GM21515 (cell line): ENCODE data around the gene FAT1.

Experiments used
- ATAC-seq: cut with Tn5 transposase; IDR thresholded peaks from one replicate; pipeline ENCODE4 v1.9.1; 2021; ENCODE audit not compliant: unreplicated experiment

FAT1 gene

DNA sequence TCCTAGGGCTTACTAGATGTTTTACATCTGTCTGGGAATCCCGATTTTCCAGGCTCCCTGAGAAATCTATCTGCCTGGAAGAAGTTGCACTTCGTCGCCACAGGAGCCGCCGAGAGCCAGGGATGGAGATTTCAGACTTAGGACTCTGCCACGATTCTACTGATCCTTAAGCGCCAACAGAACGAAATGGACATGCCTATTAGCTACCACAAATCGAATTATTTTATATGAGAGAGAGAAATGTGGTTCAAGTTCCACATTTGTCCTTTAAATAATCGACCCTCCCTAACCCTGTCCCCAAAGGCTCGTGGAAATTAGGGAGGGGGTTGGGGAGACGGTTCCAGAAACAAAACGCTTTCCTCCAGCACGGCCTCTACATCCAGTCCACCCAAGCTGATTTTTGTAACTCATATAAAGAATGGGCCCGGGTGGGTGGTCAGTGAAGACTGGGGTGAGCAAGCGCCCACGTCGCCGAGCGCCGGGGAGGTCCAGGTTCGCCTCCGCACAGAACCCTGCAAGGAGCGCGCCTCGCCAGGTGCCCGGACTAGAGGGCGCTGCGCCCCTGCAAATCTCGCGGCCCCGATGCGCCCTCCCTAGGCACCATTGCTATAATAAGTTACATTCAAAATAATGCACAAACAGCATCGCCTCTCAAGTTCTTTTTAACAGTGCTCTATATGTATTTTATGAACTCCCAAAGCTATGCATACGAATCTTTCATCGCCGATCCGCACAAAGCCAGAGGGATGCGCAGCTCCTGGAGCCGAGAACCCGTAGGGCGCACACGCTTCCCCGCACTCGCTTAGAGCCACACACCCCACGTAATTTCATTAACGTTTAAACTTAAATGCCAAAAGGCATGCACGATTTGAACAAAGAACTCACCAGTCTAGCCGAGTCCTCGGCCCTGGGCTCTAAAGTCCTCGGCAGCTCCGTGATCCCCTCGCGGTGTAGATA is 2.1 kb upstream of the FAT1 start:
- ATAC-seq: no peak

DNA sequence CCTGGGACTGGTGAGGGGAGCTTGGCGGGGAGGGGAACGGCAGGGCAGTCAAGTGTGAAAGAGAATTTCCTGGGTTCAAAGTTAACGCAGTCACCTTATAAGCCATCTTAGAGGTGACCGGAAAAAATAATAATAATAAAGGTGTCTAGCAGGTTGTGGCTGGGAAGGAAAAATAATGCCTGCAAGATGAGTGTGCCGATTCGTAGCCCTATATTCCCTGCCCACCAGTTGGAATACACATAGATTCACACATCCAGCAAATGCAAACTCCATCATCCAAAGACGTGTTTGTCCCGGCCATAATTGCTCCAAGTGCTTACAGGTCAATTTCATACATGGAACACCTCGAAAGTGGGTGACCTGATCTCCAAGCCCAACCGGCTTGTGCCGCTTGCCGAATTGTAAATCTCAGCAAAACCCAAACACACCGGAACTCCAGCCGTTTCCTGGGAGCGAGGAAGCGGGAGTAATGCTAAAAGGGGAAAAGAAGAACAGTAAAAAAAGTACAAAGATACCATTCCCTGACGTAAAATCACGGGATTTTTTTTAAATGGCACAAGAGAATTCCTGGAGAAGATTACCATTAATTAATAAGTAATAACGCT is 1.3 kb upstream of the FAT1 start:
- ATAC-seq: no peak

DNA sequence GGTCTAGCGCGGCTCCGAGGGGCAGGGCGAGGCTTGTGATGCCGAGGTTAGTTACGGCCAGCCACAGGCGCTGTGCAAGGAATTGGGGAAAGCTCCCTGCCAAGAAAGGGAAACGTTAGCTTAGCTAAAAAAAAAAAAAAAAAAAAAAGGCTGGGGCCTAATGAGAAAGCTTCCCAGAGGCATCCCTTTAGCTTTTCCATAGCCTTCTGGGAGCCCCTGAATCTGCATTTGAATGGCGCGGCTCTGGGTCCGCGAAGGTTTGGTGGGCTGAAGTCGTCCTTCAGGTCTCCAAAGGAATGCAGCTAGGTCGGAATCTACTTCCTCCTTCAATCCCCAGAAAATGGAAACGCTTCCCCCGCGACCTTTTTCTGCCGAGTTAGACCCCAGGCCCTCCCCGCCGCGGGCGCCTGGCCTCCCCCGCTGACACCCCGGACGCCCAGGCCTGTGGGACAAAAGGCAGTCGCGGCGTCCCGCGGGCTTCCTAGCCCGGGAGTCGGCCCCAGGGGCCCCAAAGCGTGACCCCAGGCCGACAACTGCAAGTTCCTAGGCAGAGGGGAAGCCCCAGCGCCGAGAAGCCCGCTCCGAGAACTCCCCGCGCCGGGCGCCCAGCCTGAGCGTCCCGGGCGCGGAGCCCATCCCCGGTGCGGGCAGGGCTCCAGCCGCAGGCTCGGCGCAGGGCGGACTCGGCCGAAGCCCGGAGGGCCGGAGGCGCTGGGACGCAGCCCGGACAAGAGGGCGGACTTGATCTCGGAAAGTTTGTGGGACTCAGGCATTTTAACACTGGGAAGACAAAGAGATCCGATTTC is 605 bp upstream of the FAT1 start:
- no peak for ATAC-seq

DNA sequence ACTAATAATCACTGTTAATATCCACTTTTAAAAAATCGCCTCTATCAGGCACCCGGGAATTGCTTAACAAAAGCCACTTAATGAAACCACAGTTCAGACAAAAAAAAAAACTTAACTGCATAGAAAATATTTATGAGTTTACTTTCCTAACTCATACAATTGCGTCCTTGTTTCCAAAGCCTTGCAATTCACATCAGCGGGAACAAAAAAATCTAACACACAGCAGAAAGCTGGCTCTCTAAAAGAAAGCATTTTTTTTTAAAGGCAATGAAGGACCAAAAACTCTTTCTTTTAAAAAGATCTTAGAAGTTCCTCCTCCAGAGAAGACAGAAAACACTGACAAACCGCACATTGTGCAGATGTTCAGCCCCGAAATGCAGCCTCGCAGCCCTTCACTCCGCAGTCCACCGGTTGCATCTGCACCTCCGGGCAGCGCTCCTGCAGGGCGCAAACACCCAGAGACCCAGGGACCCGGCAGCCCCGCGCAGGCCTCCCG is 812 bp downstream of the FAT1 start:
- ATAC-seq: no peak

DNA sequence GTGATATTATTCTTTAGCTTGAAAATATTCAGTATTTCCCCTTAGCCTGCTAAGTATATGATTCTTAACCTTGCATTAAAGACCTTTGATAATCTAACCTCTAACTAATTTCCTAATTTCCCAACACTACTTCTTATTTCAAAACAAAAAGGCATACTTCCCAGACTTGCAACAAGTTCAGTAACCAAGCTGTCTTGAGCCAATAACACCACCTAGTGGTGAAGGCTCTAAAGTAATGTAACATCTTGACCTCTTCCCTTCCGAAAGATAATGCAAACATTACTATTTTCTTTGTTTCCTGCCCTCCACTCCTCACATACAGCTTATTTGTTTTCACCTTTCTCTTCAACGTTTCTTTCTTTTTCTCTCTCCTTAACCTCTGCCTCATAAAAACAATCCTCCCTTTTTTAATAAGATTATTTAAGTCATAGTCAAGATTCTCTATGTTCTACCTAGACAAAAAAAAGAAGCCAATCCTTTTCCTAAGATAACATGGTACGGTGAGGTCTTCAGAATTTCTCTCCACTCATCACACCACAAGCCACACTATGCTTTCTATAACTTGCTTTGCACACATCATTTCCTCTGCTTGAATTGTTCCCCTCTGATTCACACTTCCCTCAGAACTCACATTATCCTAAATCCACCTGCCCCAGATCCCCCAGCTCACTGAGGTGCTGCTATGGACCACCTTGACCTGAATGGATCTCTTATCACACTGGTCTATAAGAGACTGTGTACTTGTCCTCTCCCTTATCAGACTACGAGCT is 3.5 kb downstream of the FAT1 start:
- no peak for ATAC-seq

DNA sequence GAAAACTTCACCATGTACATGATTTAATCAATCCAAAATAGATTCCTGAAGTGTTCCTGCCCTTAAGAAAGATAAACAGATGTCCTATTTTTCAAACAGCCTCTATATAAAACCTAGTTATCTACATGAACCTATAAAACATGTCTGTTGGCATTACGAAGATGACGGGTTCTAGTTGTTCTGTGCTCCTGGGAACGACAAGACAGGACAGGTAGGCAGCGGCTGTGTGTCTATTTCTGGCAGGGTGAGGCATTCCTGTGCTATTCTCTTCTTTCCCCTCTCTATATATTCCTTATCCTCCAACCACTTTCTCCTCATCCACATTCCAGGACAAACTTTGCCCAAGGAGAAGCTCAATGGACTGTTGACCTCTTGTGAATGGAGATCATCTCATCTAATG is 6.1 kb downstream of the FAT1 start:
- no peak for ATAC-seq

DNA sequence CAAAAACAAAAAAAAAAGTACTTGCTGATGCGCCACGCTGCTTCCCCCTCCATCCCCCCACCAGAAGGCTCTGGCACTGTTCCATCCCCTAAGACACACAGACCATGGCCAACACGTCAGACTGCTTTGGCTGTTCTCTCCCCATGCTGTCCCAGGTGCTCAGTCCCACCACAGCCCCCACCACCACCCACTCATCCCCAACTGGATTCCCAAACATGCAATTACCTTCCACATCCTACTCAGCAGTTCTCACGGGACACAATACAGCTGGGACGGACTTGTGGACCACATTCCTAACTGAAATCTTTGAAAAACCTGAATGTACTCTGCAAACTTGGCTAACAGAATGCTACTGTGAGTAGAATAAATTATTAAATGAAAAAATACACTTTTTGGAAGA is 8.6 kb downstream of the FAT1 start:
- ATAC-seq: no peak

DNA sequence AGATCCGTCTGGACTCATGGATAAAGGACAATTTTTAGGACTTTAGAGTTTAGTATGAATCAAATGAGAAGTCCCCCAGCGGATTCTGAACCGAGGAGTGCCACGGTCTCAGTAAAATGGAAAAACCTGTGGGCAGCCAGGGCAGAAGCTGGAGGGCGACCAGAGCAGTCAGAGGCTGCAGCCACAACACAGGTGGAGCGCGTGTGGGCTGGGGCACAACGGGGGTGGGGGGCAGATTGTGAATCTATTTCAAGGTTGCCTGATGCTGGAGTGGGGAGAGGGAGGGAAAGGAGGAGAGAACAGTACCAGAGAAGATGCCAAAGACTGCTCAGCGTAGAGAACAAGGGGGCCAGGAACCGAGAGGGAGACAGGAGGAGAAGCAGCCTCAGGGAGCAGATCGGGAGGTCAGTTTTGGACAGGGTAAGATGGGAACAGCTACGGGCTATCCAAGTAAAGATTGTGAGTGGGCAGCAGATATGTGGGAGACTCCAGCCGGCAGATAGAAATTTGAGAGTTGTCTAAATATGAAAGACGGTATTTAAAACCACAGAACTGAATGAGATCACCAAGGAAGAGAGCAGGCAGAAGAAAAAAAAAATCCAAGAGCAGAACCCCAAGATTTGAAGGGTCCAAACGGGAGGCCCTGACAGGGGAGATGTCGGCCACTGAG is 9.5 kb downstream of the FAT1 start:
- ATAC-seq: no peak

DNA sequence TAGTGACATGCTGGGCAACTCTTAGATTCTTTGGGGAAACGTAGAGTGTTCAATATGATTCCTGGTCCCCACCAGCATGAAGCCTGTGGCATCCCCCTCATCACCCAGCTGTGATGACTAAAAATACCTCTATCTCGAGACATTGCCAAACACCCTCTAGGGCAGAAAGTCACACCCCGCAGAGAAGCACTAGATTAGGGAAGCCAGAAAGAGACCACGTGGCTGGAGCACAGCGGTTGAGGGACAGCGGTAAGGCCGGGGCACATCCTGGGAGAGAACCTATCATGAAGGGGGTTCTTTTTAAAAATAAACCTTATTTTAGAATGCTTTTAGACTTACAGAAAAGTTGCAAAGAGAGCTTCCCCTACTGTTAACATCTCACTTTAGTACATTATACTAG is 11.0 kb downstream of the FAT1 start:
- no peak for ATAC-seq

DNA sequence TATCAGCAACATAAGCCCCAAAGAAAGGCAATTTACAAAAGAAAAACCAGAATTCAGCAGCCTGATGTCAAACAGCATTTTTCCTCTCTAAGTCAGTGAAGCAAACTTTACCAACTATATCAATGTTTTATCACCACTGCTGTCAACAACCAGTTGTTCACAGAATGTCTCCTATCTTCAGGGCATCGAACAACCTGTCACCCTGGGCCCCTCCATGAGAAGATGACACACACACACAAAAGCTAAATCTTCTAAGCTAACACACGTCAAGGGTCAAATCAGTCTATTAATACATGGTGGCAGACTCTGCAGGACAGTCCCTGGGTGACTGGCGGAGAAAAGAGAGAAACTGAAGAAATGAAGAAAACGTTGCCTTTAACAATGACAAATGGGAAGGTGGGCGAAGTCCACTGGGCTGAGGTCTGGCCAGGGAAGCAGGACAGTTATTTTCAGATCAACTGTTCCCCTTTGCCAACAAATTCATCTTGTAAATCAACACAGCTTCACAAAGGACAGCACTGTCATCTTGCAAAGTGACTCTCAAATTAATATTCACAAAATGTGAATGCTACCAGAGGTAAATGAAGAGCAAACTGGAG is 13.0 kb downstream of the FAT1 start:
- no peak for ATAC-seq

DNA sequence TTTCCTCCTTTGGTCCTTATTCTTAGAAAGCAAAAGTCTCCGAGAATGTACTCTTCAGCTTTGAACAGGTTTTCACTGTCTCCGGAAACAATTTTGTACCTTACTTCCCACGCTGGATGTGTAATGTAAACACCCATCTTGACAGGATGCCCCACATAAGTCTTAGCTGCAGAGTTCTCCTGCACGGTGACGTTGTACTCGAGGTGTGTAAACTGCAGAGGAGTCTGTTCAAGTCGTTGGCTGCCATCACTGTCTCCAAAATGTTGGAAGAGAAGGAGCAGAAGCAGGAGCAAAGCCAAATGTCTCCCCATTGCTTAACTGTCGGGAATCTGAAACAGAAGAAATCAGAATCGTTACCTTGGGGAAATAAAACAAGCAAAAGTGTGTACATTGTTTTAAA is 14.1 kb downstream of the FAT1 start:
- ATAC-seq: no peak

DNA sequence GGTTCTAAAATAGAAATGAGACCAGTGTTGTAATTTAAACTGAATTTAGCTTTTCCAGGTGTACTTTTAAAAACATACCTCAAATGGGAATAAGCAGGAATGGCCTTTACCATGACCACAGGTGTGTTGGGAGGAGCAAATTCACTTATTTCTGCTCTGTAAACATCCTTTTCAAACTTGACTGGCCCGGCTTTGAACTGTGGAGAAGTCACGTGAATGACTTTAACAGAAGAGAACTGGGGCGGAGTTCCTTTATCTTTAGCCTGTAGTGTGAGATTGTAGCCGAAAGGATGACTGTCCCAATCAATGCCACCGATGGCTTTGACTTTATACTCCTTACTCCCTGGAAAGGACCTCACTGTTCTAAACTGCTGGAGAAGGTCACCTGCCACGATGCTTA is 15.1 kb downstream of the FAT1 start:
- no peak for ATAC-seq

DNA sequence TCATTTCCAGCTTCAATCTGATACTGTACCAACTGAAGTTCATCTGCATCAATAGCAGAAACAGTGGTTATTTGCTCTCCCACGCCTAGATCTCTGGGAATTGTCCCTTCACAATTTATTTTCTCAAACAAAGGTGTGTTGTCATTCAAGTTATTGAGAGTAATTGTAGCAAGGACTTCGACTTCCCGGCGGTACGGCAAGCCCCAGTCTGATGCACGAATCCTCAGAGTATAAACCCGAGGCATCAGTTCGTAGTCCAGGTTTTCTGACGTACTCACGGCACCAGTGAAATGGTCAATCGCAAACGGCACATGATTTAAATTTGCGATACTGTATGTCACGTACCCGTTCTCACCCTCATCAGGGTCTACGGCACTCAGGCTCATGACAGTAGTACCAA is 15.7 kb downstream of the FAT1 start:
- no peak for ATAC-seq

DNA sequence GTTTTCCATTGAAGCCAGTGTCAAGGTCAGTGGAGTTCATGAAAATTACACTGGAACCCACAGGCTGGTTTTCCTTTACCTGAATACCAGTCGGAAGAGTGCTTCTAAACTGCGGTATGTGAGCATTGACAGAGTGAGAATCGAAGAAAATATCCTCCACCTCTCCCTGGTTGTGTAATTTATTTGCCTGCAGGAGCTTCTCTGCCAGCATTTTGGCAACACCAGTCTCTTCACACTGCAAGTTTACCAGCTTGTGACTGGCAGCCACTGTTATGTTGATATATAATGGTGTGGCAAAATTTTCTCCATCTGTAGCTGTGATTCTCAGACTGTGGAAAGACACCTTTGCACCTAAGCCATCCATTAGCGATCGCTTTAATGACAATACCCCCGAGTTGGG is 16.1 kb downstream of the FAT1 start:
- ATAC-seq: no peak

DNA sequence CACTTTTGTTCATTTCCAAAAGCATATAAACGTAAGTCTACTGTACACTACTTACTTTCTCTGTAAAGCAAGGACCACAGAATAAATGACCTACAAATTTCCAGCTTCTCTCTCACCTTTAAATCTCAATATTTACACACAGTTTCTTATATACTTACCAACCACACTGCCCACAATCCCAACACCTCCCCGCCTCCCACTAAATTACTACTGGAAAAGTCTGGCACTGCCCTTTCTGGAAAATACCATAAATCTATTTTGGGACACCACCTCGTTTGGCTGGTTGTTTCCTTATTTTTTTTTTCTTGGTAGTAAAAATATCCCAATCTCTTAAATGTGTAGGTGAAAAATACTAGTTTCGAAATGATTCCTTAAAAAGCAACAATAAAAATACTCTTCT is 19.6 kb downstream of the FAT1 start:
- ATAC-seq: no peak

DNA sequence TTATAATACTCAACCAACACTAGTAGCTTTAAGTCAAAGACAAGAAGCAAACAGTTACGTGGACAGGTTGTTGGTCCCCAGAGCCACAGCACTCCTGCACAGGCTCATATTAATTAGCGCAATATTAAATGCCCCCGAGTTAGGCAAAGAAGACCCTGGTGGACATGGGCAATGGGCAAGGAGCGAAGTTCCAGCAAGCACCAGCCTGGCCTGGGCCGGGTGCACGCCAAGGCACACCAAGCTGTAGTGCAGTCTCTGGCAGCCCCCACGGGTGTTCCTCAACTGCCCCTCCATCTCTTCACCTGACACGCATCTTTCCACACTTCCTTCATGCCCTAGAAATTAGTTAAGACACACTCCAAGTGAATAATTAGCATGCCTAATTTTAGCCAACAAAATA is 20.1 kb downstream of the FAT1 start:
- ATAC-seq: no peak

DNA sequence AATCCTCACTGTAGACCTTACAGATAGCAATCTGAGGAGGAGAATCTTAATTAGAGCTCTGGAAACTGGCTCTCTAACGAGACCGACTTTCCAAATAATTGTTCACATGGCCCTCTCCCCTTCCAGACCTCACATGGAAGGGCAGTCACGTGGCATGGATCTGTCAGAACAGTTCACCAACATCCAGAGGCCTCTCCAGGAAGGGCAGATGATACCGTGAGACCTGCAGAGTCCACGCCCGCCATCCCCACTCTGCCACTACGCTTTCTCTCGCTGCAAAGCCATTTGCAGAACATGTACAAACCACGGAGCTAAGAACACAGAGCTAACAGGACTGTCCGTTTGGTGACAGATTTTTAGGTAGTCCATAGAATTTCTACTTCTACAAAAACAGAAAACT is 20.7 kb downstream of the FAT1 start:
- no peak for ATAC-seq

DNA sequence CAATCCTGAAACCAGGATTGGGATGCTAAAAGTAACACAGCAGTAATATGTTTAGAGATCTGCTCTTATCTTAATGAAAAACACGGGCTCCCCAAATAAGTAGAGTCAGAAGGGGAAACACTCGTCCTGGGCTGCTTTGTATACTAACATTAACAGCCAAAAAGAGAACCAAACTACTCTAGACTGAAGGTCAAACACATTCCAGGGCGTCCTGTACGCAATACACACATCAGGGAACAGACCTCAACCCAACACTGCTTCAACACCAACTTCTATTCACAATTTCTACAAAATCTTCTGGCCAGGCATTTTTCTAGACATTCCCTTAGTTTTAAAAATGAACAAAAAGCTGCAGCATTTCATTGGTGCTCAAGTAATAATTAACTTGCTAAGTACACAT is 21.4 kb downstream of the FAT1 start:
- ATAC-seq: no peak

DNA sequence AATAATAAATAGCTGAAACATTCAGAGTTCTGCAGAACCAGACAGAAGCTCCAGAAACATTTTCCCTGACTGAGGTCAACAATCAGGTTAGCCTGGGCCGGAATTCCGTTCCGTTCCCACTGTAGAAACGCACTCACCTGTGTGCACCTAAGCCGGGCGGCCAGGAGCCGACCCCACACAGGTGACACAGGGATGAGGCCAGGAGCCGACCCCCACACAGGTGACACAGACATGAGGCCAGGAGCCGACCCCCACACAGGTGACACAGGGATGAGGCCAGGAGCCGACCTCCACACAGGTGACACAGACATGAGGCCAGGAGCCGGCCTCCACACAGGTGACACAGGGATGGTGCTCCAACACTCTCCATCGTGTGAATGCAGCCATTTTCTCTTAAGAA is 21.9 kb downstream of the FAT1 start:
- ATAC-seq: no peak

DNA sequence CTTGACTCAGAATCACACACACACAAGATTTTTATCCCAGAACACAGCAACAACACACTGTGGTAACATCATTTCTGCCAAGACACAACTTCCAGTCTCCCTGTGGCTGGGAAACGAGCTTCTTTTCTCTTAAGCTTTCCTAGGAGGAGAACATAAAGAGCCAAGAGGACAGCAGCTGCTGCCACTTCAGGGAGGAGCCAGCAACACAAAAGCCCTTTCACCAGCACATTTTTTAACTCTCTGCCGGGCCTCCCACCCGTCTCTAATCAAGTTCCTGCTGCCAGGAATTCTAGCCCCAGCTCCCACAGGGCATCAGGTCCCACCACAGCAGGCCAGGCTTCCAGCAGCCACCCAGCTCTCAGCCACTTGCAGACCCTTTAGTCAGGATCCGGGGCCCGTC is 22.4 kb downstream of the FAT1 start:
- no peak for ATAC-seq
